Measurements from ENCODE around the gene OGFR.

OGFR gene, protein sequence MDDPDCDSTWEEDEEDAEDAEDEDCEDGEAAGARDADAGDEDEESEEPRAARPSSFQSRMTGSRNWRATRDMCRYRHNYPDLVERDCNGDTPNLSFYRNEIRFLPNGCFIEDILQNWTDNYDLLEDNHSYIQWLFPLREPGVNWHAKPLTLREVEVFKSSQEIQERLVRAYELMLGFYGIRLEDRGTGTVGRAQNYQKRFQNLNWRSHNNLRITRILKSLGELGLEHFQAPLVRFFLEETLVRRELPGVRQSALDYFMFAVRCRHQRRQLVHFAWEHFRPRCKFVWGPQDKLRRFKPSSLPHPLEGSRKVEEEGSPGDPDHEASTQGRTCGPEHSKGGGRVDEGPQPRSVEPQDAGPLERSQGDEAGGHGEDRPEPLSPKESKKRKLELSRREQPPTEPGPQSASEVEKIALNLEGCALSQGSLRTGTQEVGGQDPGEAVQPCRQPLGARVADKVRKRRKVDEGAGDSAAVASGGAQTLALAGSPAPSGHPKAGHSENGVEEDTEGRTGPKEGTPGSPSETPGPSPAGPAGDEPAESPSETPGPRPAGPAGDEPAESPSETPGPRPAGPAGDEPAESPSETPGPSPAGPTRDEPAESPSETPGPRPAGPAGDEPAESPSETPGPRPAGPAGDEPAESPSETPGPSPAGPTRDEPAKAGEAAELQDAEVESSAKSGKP

DNA sequence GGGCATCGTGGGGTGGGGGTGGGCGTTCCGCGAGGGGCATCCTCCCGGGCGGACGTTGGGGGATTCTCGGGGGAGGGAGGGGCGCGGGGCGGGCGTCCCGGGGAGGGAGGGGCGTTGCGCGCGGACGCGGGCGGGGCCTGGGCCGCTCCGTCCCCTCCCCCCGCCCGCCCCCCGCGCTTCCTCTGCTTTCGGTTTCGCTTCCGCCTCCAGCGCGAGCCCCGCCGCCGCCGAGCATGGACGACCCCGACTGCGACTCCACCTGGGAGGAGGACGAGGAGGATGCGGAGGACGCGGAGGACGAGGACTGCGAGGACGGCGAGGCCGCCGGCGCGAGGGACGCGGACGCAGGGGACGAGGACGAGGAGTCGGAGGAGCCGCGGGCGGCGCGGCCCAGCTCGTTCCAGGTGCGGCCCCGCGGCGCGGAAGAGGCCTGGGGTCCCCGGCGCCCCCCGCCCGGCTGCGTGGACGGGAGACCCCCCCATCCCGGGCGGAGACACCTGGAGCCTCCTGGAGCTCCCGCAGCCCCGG, at the start of gene OGFR:
Gene OGFR (plus strand): TSS at position 209 of the 528 bp plus-strand sequence. CDS start 25 bp downstream, at position 234.
- DNase-seq (peak; percentile 59), ATAC-seq (replicated peaks) (peak; percentile 60 to 72)
- Mint-ChIP-seq H3K9me3 (no peaks in the 10 kb centered on the region), H3K36me3 (peaks cover 25 to 40% of the 10 kb centered on the region in 2 donors), H3K27ac (peak within 1 kb of the TSS; percentile 97), H3K4me1 (peaks cover 29 to 39% of the 10 kb centered on the region in 2 donors), H3K4me3 (peak within 1 kb of the TSS; percentile 91 to 97), H3K27me3 (no peaks in the 10 kb centered on the region)

DNA sequence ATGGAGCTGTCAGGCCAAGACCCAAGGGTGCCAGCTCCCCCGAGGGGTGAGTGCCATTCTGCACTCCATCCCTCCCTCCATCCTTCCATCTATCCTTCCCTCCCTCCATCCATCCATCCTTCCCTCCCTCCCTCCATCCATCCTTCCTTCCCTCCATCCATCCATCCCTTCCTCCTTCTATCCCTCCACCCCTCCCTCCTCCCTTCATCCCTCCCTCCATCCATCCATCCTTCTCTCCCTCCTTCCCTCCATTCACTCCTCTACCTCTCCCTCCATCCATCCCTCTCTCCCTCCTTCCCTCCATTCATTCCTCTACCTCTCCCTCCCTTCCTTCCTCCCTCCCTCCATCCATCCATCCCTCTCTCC, 49.7 kb upstream of the OGFR start:
- Mint-ChIP-seq H3K4me3 (no peak overlapping the region), H3K27ac (no peak overlapping the region), H3K4me1 (peaks cover 0 to under 1% of the 10 kb centered on the region in 2 donors), H3K36me3 (no peaks in the 10 kb centered on the region), H3K27me3 (peaks cover 40 to 72% of the 10 kb centered on the region in 2 donors), H3K9me3 (no peaks in the 10 kb centered on the region)
- no peak for ATAC-seq (replicated peaks)
- DNase-seq = no peak

DNA sequence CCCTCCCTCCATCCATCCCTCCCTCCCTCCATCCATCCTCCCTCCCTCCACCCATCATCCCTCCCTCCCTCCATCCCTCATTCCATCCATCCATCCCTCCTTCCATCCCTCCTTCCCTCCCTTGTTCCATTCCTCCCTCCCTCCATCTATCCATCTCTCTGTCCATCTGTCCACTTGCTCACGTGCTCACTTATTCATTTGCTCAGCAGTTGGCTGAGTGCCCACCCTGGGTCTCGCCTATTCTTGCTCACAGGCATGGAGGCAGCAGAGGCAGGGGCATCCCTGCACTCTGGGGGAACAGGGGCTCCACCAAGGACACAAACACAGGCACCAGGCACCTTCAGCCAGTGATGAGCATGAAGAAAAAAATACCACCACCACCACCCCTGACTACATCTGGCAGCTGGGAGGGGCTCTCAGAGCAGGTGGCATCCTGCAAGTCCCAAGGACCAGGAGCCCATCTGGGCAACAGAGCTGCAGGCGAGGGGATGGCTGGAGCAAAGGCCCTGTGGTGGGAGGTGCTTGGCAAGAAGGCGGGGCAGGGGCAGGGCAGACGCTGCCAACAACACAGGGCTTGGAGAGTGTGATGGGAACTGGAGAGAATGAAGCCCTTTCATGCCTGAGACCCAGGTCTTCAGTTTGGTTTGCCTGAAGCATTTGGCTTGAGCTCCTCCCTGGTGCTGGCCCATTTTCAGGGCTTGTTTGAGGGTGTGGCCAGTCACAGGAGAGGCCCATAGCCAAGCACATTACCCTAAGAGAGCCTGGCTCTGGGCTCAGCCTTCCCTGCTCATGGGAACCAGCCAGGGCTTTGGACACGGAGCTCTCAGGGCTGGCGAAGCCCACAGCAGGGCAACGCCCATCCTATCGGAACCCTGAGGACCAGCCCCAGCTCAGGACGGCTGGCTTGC, 48.6 kb upstream of the OGFR start:
- no peaks in the 10 kb centered on the region for H3K9me3 Mint-ChIP-seq
- no peak overlapping the region for H3K27ac Mint-ChIP-seq
- DNase-seq (no peak), ATAC-seq (replicated peaks) (peak; percentile 27 to 29)
- H3K36me3 Mint-ChIP-seq = no peaks in the 10 kb centered on the region
- no peak overlapping the region for H3K4me3 Mint-ChIP-seq
- peaks cover 0 to 1% of the 10 kb centered on the region in 2 donors for H3K4me1 Mint-ChIP-seq
- H3K27me3 Mint-ChIP-seq = peaks cover 37 to 69% of the 10 kb centered on the region in 2 donors

DNA sequence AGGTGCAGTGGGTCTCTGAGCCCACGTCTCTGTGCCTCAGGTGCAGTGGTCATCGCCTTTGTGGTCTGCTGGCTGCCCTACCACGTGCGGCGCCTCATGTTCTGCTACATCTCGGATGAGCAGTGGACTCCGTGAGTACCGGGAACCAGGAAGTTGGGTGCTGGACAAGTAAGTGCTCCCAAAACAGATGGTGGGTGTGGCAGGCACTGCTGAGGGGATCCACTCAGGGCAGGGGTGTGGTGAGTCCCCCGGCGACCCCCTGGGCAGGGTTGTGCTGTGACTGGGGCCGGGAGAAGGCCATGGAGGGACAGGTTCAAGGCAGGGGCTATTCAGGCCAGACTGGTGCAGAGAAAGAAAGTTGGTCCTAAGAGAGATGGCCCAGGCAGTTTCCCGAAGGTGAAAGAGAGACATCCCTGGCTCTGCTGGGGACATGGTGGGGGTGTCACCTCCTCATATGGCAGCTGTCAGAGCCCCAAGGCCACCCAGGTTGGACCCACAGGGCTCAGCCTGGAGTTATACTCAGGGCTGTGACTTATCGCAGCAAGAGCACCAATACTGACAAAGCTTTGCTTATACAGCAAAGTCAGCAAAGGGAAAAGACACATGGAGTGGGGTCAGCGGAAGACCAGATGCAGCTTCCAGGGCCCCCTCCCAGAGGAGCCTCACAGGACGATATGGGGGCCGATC, 46.3 kb upstream of the OGFR start:
- peaks cover 31 to 51% of the 10 kb centered on the region in 2 donors for H3K27me3 Mint-ChIP-seq
- DNase-seq (no peak), ATAC-seq (replicated peaks) (no peak)
- H3K27ac Mint-ChIP-seq = no peak overlapping the region
- no peaks in the 10 kb centered on the region for H3K9me3 Mint-ChIP-seq
- peaks cover 0 to 1% of the 10 kb centered on the region in 2 donors for H3K4me1 Mint-ChIP-seq
- no peaks in the 10 kb centered on the region for H3K36me3 Mint-ChIP-seq
- no peak overlapping the region for H3K4me3 Mint-ChIP-seq

DNA sequence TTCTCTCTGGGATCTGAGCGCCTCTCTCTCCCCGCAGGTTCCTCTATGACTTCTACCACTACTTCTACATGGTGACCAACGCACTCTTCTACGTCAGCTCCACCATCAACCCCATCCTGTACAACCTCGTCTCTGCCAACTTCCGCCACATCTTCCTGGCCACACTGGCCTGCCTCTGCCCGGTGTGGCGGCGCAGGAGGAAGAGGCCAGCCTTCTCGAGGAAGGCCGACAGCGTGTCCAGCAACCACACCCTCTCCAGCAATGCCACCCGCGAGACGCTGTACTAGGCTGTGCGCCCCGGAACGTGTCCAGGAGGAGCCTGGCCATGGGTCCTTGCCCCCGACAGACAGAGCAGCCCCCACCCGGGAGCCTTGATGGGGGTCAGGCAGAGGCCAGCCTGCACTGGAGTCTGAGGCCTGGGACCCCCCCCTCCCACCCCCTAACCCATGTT, 44.6 kb upstream of the OGFR start:
- Mint-ChIP-seq H3K27ac (no peak overlapping the region), H3K27me3 (peaks cover 28 to 53% of the 10 kb centered on the region in 2 donors)

DNA sequence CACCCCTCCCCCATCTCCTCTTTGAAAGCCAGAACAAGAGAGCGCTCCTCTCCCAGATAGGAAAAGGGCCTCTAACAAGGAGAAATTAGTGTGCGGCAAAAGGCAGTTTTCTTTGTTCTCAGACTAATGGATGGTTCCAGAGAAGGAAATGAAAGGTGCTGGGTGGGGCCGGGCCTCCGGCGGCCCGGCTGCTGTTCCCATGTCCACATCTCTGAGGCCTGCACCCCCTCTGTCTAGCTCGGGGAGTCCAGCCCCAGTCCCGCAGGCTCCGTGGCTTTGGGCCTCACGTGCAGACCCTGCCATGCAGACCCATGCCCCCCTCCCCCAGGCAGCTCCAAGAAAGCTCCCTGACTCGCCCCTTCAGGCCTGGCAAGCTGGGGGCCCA, 44.2 kb upstream of the OGFR start:
- H3K27ac Mint-ChIP-seq = no peak overlapping the region
- no peaks in the 10 kb centered on the region for H3K9me3 Mint-ChIP-seq
- peaks cover 0 to 1% of the 10 kb centered on the region in 2 donors for H3K4me1 Mint-ChIP-seq
- H3K27me3 Mint-ChIP-seq = peaks cover 31 to 57% of the 10 kb centered on the region in 2 donors
- DNase-seq (no peak), ATAC-seq (replicated peaks) (no peak)
- H3K4me3 Mint-ChIP-seq = no peak overlapping the region
- H3K36me3 Mint-ChIP-seq = no peaks in the 10 kb centered on the region

More for the DNA sequence above, 44.6 kb upstream of the OGFR start:
- H3K36me3 Mint-ChIP-seq = no peaks in the 10 kb centered on the region
- H3K4me3 Mint-ChIP-seq = no peak overlapping the region
- DNase-seq (no peak), ATAC-seq (replicated peaks) (no peak)
- H3K9me3 Mint-ChIP-seq = no peaks in the 10 kb centered on the region
- peaks cover 0 to 1% of the 10 kb centered on the region in 2 donors for H3K4me1 Mint-ChIP-seq

DNA sequence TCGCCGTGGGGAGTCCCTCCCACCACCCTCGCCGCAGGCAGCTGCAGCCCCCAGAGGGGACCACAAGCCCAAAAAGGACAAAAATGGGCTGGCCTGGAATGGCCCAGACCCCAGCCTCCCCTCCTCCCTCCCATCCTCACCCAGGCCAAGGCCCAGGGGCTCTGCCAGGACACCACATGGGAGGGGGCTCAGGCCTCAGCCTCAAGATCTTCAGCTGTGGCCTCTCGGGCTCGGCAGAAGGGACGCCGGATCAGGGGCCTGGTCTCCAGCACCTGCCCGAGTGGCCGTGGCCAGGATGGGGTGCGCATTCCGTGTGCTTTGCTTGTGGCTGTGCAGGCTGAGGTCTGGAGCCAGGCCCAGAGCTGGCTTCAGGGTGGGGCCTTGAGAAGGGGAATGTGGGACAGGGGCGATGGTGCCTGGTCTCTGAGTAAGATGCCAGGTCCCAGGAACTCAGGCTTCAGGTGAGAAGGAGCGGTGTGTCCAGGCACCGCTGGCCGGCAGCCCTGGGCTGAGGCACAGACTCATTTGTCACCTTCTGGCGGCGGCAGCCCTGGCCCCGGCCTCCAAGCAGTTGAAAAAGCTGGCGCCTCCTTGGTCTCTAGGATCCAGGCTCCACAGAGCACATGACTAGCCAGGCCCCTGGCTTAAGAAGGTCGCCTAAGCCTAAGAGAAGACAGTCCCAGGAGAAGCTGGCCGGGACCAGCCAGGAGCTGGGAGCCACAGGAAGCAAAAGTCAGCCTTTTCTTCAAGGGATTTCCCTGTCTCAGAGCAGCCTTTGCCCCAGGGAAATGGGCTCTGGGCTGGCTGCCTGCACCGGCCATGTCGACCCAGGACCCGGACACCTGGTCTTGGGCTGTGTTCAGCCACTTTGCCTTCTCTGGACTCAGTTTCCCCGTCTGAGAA, 43.5 kb upstream of the OGFR start:
- Mint-ChIP-seq H3K4me3 (no peak overlapping the region), H3K27me3 (peaks cover 26 to 52% of the 10 kb centered on the region in 2 donors), H3K27ac (no peak overlapping the region), H3K36me3 (no peaks in the 10 kb centered on the region), H3K4me1 (peaks cover 0 to 1% of the 10 kb centered on the region in 2 donors), H3K9me3 (no peaks in the 10 kb centered on the region)
- DNase-seq (no peak), ATAC-seq (replicated peaks) (no peak)

DNA sequence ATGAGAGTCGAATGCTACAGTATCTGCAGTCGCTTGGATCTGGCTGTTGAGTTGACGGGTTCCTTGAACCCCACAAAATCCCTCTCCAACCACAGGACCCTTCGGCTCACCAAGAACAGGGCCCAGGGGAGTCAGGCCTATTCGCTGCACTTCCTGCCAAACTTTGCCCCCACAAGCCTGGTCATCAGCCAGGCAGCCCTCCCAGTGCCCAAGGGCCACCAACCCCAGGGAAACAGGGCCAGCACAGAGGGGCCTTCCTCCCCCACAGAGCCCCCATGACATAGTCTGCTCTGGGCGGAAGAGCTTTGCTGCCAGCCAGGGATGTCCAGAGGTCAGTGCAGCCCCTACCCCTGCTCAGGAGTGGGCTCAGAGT, 42.9 kb upstream of the OGFR start:
- Mint-ChIP-seq H3K27me3 (peaks cover 28 to 48% of the 10 kb centered on the region in 2 donors), H3K4me1 (peaks cover 0 to 1% of the 10 kb centered on the region in 2 donors), H3K27ac (no peak overlapping the region), H3K36me3 (no peaks in the 10 kb centered on the region), H3K4me3 (no peak overlapping the region), H3K9me3 (no peaks in the 10 kb centered on the region)
- DNase-seq (no peak), ATAC-seq (replicated peaks) (no peak)

DNA sequence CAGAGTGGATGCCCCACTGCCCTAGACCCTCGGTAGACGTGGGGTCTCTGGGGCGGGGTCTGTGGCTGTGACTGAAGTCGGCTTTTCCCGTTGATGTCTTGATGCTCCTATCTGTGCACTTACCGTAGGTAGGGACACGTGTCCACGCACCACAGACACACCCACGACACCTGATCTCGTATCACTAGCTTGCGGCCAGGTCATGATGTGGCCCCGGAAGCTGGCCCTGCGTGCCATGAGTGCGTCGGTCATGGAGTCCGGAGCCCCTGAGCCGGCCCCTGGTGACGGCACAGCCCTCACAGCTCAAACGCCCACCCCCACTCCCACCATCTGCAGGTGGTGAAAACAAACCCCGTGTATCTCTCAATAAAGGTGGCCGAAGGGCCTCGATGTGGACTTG, 42.3 kb upstream of the OGFR start:
- DNase-seq = no peak
- no peak for ATAC-seq (replicated peaks)
- Mint-ChIP-seq H3K36me3 (no peaks in the 10 kb centered on the region), H3K27me3 (peaks cover 28 to 43% of the 10 kb centered on the region in 2 donors), H3K4me1 (peaks cover 0 to 1% of the 10 kb centered on the region in 2 donors), H3K27ac (no peak overlapping the region), H3K4me3 (no peak overlapping the region), H3K9me3 (no peaks in the 10 kb centered on the region)

DNA sequence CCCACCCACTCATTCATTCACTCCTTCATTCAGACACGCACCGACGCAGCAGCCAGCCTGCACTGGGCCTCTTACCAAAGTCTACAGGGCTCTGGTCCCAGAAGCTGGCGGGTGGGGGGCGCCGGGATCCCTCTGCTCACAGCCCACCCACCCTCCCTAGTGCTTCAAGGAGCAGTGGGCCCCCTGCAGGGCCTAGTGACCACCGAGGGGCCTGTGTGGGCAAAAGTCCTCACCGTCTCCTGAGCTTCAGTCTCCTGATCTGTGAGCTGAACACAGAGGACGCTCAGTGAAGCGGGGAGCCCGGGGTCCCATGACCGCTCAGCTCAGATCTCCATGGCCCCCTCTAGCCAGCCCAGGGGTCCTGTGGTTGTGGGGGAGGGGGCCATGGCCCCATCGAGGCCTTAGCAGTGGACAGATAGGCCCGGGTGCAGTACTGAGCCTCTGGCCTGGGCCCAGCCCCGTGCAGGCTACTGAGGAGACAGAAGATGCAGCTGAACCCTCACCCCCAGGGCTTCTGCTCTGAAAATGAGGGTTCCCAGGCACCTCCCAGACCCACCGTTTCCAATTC, 41.8 kb upstream of the OGFR start:
- H3K27me3 Mint-ChIP-seq = peaks cover 23 to 38% of the 10 kb centered on the region in 2 donors
- DNase-seq (no peak), ATAC-seq (replicated peaks) (no peak)
- H3K9me3 Mint-ChIP-seq = no peaks in the 10 kb centered on the region
- no peak overlapping the region for H3K27ac Mint-ChIP-seq
- no peaks in the 10 kb centered on the region for H3K36me3 Mint-ChIP-seq
- H3K4me1 Mint-ChIP-seq = peaks cover 0 to 1% of the 10 kb centered on the region in 2 donors
- H3K4me3 Mint-ChIP-seq = no peak overlapping the region

DNA sequence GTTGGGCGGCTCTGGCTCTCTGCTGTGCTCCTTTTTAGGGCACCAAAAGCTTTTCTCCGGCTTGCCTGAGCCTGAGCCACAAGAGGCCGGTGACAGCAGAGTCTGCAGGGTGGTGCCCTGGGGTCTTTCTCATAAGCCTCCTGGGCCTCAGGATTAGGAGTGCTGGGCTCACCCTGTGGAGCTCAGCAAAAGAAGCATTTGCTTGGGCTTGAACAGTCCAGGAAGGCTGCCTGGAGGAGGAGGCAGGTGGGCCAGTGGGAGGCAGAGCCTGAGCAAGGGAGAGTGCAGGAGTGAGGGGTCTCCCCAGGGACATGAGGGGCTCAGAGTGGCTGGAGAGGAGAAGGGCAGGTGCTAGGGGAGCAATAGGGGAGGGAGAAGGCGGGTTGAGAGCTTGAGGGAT, 41.2 kb upstream of the OGFR start:
- Mint-ChIP-seq H3K27me3 (peaks cover 17 to 33% of the 10 kb centered on the region in 2 donors), H3K4me3 (no peak overlapping the region), H3K9me3 (no peaks in the 10 kb centered on the region), H3K36me3 (no peaks in the 10 kb centered on the region), H3K27ac (no peak overlapping the region), H3K4me1 (peaks cover 0 to 1% of the 10 kb centered on the region in 2 donors)
- ATAC-seq (replicated peaks) = no peak
- DNase-seq = no peak

DNA sequence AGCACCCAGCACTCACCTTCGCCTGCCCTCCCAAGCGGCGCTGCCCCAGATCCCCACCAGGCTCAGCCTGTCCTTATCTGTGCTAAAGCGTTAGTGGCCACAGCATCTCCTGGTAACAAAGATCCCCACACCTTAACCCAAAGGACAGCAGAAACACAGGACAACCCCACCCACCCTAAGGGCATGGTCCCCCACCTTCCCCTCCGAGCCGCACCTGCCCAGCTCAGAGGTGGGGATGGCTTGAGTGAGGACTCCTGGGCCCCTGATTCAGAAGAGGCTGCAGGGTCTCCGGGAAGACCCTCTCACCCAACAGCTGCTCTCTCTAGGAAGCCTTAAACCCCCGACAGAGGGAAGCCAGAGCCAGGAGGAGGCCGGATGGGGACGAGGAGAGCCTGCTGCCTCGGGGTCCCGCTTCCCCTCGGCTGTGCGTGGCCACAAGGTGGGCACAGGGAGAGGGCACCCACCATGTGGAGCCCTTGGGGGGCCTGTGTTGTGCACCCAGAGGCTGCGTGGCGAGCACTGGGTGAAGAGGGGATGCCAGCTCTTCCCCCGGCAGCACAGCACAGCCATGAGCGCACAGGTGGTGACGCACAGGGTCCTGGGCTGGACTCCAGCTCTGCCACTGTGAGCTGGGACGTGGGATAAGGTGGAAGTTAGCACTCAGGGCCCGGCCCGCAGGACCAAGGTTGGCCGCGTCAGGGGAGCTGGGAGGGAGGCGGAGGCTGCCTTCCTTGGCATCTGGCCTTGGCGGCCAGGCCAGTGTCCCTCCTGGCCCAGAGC, 40.3 kb upstream of the OGFR start:
- ATAC-seq (replicated peaks) = no peak
- Mint-ChIP-seq H3K4me3 (no peak overlapping the region), H3K36me3 (no peaks in the 10 kb centered on the region), H3K9me3 (no peaks in the 10 kb centered on the region), H3K27ac (no peak overlapping the region), H3K27me3 (peaks cover 9 to 24% of the 10 kb centered on the region in 2 donors), H3K4me1 (peaks cover 0 to 1% of the 10 kb centered on the region in 2 donors)
- DNase-seq = no peak
